HG03520 (cell line): Measurements from ENCODE around the gene DDX18.
"Not testable (repeated sequence)": the region's sequence is repeated elsewhere in the genome, so short reads cannot be mapped to it uniquely, and the experiment has no call there.

Experiments used
- ATAC-seq: cut with Tn5 transposase; IDR thresholded peaks from one replicate; pipeline ENCODE4 v1.9.1; 2021; ENCODE audit warnings: mild to moderate bottlenecking, moderate library complexity; ENCODE audit not compliant: unreplicated experiment

Gene DDX18

GRCh38 chr2:117814417-117815264 is at the start of gene DDX18:
Gene DDX18, plus strand, starts transcription at chr2:117814691. Its CDS starts 87 bp downstream, at chr2:117814778.
- peak; percentile 89 for ATAC-seq

- no peak for ATAC-seq
Observed at GRCh38 chr2:117770730-117771129, 43.8 kb upstream of the DDX18 start.

GRCh38 chr2:117771969-117772630 is 42.4 kb upstream of the DDX18 start:
- ATAC-seq = no peak

GRCh38 chr2:117774716-117775115 is 39.8 kb upstream of the DDX18 start:
- ATAC-seq = no peak

- ATAC-seq = no peak
Observed at GRCh38 chr2:117775703-117776219, 38.7 kb upstream of the DDX18 start.

- no peak for ATAC-seq
Observed at GRCh38 chr2:117776888-117777287, 37.6 kb upstream of the DDX18 start.

- peak; percentile 73 for ATAC-seq
Observed at GRCh38 chr2:117785740-117786139, 28.8 kb upstream of the DDX18 start.

- ATAC-seq = no peak
Observed at GRCh38 chr2:117786520-117786919, 28.0 kb upstream of the DDX18 start.

GRCh38 chr2:117789505-117789904 is 25.0 kb upstream of the DDX18 start:
- ATAC-seq = no peak

GRCh38 chr2:117794668-117795067 is 19.8 kb upstream of the DDX18 start:
- no peak for ATAC-seq

GRCh38 chr2:117801826-117802225 is 12.7 kb upstream of the DDX18 start:
- ATAC-seq = no peak

- ATAC-seq = not testable (repeated sequence)
Observed at GRCh38 chr2:117803644-117804325, 10.7 kb upstream of the DDX18 start.

GRCh38 chr2:117812443-117812842 is 2.0 kb upstream of the DDX18 start:
- no peak for ATAC-seq

- no peak for ATAC-seq
Observed at GRCh38 chr2:117815946-117816345, 1.5 kb downstream of the DDX18 start.

- no peak for ATAC-seq
Observed at GRCh38 chr2:117818921-117819320, 4.4 kb downstream of the DDX18 start.

GRCh38 chr2:117820444-117820843 is 6.0 kb downstream of the DDX18 start:
- no peak for ATAC-seq

GRCh38 chr2:117825437-117825836 is 10.9 kb downstream of the DDX18 start:
- ATAC-seq = no peak

GRCh38 chr2:117827464-117827863 is 13.0 kb downstream of the DDX18 start:
- not testable (repeated sequence) for ATAC-seq

- no peak for ATAC-seq
Observed at GRCh38 chr2:117828870-117829269, 14.4 kb downstream of the DDX18 start.

GRCh38 chr2:117832332-117832731 is 17.8 kb downstream of the DDX18 start:
- no peak for ATAC-seq

GRCh38 chr2:117832905-117833613 is 18.6 kb downstream of the DDX18 start:
- ATAC-seq = no peak
